ENCODE results near the gene STRN3. TPM values are rescaled to one million over a fixed set of nuclear protein-coding genes. Genes with fewer than 3 reads are reported as not detected.
"Not testable (repeated sequence)": the region's sequence is repeated elsewhere in the genome, so short reads cannot be mapped to it uniquely, and the experiment has no call there.

The STRN3 gene
- total RNA-seq, 1 experiment from 2014 or later = 34.4 TPM

- no peaks in the 10 kb centered on the region for H3K36me3 Mint-ChIP-seq (ENCODE audit: insufficient read depth, unreplicated experiment)
- DNase-seq = no peak
- intact Hi-C loops (cut with micrococcal nuclease; ENCODE audit: unreplicated experiment) = no loop called here
- no peaks in the 10 kb centered on the region for H3K9me3 Mint-ChIP-seq (ENCODE audit: low read depth, unreplicated experiment)
- CTCF ChIA-PET = interaction anchor here (0.7 kb wide), 1 partner anchor 773 kb away, joined by 3 read pairs; no protein-coding TSS in a partner anchor
- H3K4me3 Mint-ChIP-seq (ENCODE audit: low read depth, unreplicated experiment) = no peak overlapping the region
- peak overlapping the region; percentile 9 for H3K27ac Mint-ChIP-seq (ENCODE audit: unreplicated experiment)
- H3K4me1 Mint-ChIP-seq (ENCODE audit: low read depth, unreplicated experiment) = peaks cover 20% of the 10 kb centered on the region
- no peaks in the 10 kb centered on the region for H3K27me3 Mint-ChIP-seq (ENCODE audit: unreplicated experiment)
- no TSS peak for BruUV-seq (replicated peaks)
- no peak for TF ChIP-seq CTCF (IDR thresholded peaks at IDR 0.05; ENCODE audit: unreplicated experiment)
These were observed 17.2 kb upstream of the STRN3 start for GRCh38 chr14:31043379-31043778.

DNA sequence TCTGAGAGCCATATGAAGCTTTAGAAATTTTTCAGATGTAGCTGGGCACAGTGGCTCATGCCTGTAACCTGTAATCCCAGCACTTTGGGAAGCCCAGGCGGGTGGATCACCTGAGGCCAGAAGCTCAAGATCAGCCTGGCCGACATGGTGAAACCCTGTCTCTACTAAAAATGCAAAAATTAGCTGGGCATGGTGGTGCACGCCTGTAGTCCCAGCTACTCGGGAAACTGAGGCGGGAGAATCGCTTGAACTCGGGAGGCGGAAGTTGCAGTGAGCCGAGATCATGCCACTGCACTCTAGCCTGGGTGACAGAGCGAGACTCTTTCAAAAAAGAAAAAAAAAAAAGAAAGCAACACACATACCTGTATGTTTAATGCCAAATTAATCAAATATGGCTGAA lies 16.7 kb upstream of the STRN3 start:
- peaks cover 23% of the 10 kb centered on the region for H3K4me1 Mint-ChIP-seq (ENCODE audit: low read depth, unreplicated experiment)
- CTCF ChIA-PET = interaction anchor here (0.7 kb wide), 1 partner anchor 772 kb away, joined by 3 read pairs; no protein-coding TSS in a partner anchor
- BruUV-seq (replicated peaks); intact Hi-C loops (cut with micrococcal nuclease; ENCODE audit: unreplicated experiment); H3K9me3 Mint-ChIP-seq (ENCODE audit: low read depth, unreplicated experiment); H3K27me3 Mint-ChIP-seq (ENCODE audit: unreplicated experiment); H3K36me3 Mint-ChIP-seq (ENCODE audit: insufficient read depth, unreplicated experiment); DNase-seq; H3K4me3 Mint-ChIP-seq (ENCODE audit: low read depth, unreplicated experiment): not testable (repeated sequence)
- peak overlapping the region; percentile 9 for H3K27ac Mint-ChIP-seq (ENCODE audit: unreplicated experiment)

DNA sequence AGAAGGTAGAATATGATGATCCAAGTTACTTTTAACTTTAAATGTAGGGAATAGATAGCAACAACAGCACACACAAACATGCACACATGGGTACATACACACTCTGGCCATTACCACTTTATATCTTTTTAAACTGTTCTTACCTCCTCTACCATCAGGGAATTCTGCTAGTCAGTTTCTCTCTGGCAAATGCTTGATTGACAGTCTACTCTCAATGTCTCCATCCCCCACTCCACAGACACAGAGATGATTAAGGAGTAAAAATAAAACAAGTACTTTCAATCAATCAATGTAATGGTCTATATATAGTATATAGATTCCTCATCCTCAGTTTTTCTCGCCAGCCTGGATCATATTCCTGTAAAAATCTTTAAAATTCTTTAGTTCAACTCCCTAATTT lies 16.1 kb upstream of the STRN3 start:
- no peak overlapping the region for H3K27ac Mint-ChIP-seq (ENCODE audit: unreplicated experiment)
- no peaks in the 10 kb centered on the region for H3K27me3 Mint-ChIP-seq (ENCODE audit: unreplicated experiment)
- intact Hi-C loops (cut with micrococcal nuclease; ENCODE audit: unreplicated experiment) = no loop called here

GRCh38 chr14:31038521-31039166 lies 12.5 kb upstream of the STRN3 start:
- intact Hi-C loops (cut with micrococcal nuclease; ENCODE audit: unreplicated experiment) = no loop called here
- no TSS peak for BruUV-seq (replicated peaks)
- Mint-ChIP-seq H3K27me3 (ENCODE audit: unreplicated experiment) (no peaks in the 10 kb centered on the region), H3K4me1 (ENCODE audit: low read depth, unreplicated experiment) (peaks cover 28% of the 10 kb centered on the region), H3K27ac (ENCODE audit: unreplicated experiment) (no peak overlapping the region), H3K9me3 (ENCODE audit: low read depth, unreplicated experiment) (no peaks in the 10 kb centered on the region), H3K36me3 (ENCODE audit: insufficient read depth, unreplicated experiment) (peaks cover 5% of the 10 kb centered on the region), H3K4me3 (ENCODE audit: low read depth, unreplicated experiment) (no peak overlapping the region)
- CTCF ChIA-PET = interaction anchor here (0.6 to 1.5 kb wide), 2 partner anchors 14 to 21 kb away, joined by 5 to 6 read pairs; no protein-coding TSS in a partner anchor
- no peak for DNase-seq
- no peak for TF ChIP-seq CTCF (IDR thresholded peaks at IDR 0.05; ENCODE audit: unreplicated experiment)

More for the DNA sequence above, 16.1 kb upstream of the STRN3 start:
- no peak for DNase-seq
- no TSS peak for BruUV-seq (replicated peaks)
- H3K4me3 Mint-ChIP-seq (ENCODE audit: low read depth, unreplicated experiment) = no peak overlapping the region
- H3K36me3 Mint-ChIP-seq (ENCODE audit: insufficient read depth, unreplicated experiment) = no peaks in the 10 kb centered on the region
- no peak for TF ChIP-seq CTCF (IDR thresholded peaks at IDR 0.05; ENCODE audit: unreplicated experiment)
- CTCF ChIA-PET = no interaction called here
- H3K4me1 Mint-ChIP-seq (ENCODE audit: low read depth, unreplicated experiment) = peaks cover 23% of the 10 kb centered on the region
- no peaks in the 10 kb centered on the region for H3K9me3 Mint-ChIP-seq (ENCODE audit: low read depth, unreplicated experiment)

GRCh38 chr14:31037709-31038221 lies 11.6 kb upstream of the STRN3 start:
- Mint-ChIP-seq H3K9me3 (ENCODE audit: low read depth, unreplicated experiment) (no peaks in the 10 kb centered on the region), H3K4me1 (ENCODE audit: low read depth, unreplicated experiment) (peaks cover 27% of the 10 kb centered on the region), H3K4me3 (ENCODE audit: low read depth, unreplicated experiment) (no peak overlapping the region), H3K27ac (ENCODE audit: unreplicated experiment) (no peak overlapping the region), H3K27me3 (ENCODE audit: unreplicated experiment) (no peaks in the 10 kb centered on the region), H3K36me3 (ENCODE audit: insufficient read depth, unreplicated experiment) (peaks cover 12% of the 10 kb centered on the region)
- no peak for DNase-seq
- BruUV-seq (replicated peaks) = no TSS peak
- CTCF ChIA-PET = interaction anchor here (1.5 kb wide), 1 partner anchor 22 kb away, joined by 6 read pairs; no protein-coding TSS in a partner anchor
- no peak for TF ChIP-seq CTCF (IDR thresholded peaks at IDR 0.05; ENCODE audit: unreplicated experiment)
- intact Hi-C loops (cut with micrococcal nuclease; ENCODE audit: unreplicated experiment) = no loop called here

Data from Calu3 (cell line).